ENCODE measurements around the gene KRTAP10-7. TPM values are rescaled to one million over a fixed set of nuclear protein-coding genes. Genes with fewer than 3 reads are reported as not detected.

KRTAP10-7 gene
- total and polyA plus RNA-seq, 10 donors: not detected

DNA sequence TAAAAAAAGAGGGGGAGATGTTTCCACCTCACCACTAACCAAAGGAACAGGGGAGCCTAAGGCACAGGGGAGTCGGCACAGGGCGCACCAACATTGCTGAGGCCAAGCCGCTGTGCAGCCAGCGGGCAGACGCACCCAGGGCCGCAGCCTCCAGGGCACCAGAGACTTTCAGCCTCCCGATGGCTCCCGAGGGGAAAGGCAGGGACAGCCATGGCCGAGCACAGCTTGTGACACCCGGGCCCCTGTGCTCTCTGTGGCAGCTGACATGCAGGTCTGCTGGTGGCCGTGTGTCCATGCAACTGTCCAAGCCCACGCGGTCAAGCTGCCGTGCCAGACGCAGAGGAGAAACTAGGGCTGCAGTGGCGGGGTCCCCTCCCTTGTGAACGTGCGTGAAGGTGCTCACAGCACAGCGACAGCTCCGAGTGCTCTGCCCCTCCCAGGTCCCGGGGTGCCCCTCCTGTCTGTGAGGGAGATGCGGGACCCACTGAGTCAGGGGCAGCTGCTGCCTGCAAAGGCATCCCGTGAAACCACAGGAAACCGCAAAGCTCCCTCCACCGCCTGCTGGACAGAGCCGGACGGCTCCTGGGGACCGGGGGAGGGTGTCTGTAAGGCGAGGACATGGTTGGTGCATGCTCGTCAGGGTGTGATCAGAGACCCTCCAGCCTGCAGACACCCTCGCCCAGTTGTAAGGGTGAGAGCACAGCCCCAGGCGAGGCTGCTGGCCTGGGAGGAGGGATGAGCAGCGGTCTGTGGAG is 48.3 kb downstream of the KRTAP10-7 start:
- H3K4me1 ChIP-seq: no peaks in the 10 kb centered on the region
- DNase-seq: no peak
- 74 to 78% (median 76%) methylated on average over 13 to 33 of the region's 33 CpGs for WGBS, 5 donors

DNA sequence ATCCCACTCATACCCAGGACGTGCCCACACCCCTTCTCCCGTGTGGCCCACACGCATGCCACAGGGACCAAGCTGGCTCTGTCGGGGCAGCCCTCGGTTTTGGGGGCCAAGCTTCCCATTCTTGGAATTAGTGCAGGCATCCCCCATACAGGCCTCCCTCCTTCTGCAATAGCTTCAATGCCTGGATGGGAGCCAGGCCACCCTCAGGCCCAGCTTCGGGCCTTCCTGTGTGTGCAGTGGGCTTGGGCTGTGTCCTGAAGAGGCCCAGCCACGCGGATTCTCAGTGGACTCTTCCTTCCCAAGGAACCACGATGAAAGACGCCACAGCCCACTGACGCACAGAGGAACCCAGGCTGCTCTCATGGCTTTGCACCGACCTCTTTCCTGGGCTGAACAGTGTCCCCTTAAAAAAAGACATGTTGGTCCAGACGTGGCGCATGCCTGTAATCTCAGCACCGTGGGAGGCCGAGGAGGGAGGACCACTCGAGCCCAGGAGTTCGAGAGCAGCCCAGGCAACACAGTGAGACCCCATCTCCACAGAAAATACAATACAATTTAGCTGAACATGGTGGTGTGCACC is 49.2 kb downstream of the KRTAP10-7 start:
- no peak overlapping the region for H3K27ac ChIP-seq
- TF ChIP-seq POLR2AphosphoS5 (IDR thresholded peaks at IDR 0.05) (no peak), POLR2A (IDR thresholded peaks at IDR 0.05) (no peak)
- TF ChIP-seq, protein P1, sequence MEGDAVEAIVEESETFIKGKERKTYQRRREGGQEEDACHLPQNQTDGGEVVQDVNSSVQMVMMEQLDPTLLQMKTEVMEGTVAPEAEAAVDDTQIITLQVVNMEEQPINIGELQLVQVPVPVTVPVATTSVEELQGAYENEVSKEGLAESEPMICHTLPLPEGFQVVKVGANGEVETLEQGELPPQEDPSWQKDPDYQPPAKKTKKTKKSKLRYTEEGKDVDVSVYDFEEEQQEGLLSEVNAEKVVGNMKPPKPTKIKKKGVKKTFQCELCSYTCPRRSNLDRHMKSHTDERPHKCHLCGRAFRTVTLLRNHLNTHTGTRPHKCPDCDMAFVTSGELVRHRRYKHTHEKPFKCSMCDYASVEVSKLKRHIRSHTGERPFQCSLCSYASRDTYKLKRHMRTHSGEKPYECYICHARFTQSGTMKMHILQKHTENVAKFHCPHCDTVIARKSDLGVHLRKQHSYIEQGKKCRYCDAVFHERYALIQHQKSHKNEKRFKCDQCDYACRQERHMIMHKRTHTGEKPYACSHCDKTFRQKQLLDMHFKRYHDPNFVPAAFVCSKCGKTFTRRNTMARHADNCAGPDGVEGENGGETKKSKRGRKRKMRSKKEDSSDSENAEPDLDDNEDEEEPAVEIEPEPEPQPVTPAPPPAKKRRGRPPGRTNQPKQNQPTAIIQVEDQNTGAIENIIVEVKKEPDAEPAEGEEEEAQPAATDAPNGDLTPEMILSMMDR (IDR thresholded peaks at IDR 0.05 in 8 of 11, conservative IDR thresholded peaks at IDR 0.05 in 3 of 11): no peak
- H3K27me3 ChIP-seq (replicated peaks in 1 of 7): peaks cover 0 to 35% (median 0%) of the 10 kb centered on the region in 7 donors
- H3K4me1 ChIP-seq: no peaks in the 10 kb centered on the region
- intact Hi-C loops (cut with DNase I; ENCODE audit: low total_unique reads): no loop called here
- H3K4me3 ChIP-seq: no peak overlapping the region
- H3K9me3 ChIP-seq: peaks cover 0 to 12% (median 11%) of the 10 kb centered on the region in 8 donors
- no peak for DNase-seq
- H3K36me3 ChIP-seq: no peaks in the 10 kb centered on the region
- 83 to 90% (median 88%) methylated on average over 14 to 18 of the region's 18 CpGs for WGBS, 5 donors

More for the DNA sequence above, 48.3 kb downstream of the KRTAP10-7 start:
- Histone ChIP-seq H3K27me3 (replicated peaks in 1 of 7) (peaks cover 0 to 29% (median 0%) of the 10 kb centered on the region in 7 donors), H3K9me3 (peaks cover 0 to 21% (median 19%) of the 10 kb centered on the region in 8 donors), H3K4me3 (no peak overlapping the region), H3K36me3 (no peaks in the 10 kb centered on the region), H3K27ac (no peak overlapping the region)
- intact Hi-C loops (cut with DNase I; ENCODE audit: low total_unique reads): no loop called here
- TF ChIP-seq POLR2AphosphoS5 (IDR thresholded peaks at IDR 0.05) (no peak), POLR2A (IDR thresholded peaks at IDR 0.05) (no peak)
- TF ChIP-seq, protein P1 (IDR thresholded peaks at IDR 0.05 in 8 of 11, conservative IDR thresholded peaks at IDR 0.05 in 3 of 11): no peak

DNA sequence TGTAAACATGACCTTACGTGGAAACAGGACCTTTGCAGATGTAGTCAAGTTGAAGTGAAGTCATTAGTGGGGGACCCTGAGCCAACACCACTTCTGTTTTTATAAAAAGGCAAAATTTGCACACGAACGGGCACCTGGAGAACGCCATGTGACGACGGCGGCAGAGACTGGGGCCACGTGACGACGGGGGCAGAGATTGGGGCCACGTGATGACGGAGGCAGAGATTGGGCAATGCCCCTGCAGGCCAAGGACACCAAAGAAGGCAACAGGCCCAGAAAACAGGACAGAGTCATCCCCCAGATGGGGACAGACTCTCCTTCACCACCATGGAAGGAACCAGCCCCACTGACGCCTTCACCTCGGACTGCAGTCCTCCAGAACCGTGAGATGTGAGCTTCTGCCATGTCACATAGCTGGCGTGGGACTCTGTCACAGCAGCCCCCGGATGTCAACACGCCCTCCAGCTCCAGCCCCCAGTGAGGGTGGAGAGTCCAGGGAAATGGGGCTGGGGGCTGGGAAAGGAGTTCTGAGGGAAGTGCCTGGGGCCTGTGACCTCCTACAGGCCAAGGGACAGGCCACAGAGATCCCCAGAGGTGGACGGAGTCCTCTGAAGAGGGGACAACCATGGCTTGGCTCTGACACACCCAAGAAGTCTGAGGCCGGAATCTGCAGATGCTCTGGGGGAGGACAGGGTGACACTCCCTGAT is 50.0 kb downstream of the KRTAP10-7 start:
- WGBS, 5 donors: 88 to 93% (median 91%) methylated on average over 20 of the region's 20 CpGs
- Histone ChIP-seq H3K27ac (no peak overlapping the region), H3K9me3 (peaks cover 0 to 5% (median 3%) of the 10 kb centered on the region in 8 donors), H3K27me3 (replicated peaks in 1 of 7) (peaks cover 0 to 35% (median 0%) of the 10 kb centered on the region in 7 donors), H3K36me3 (no peaks in the 10 kb centered on the region), H3K4me3 (no peak overlapping the region), H3K4me1 (no peaks in the 10 kb centered on the region)
- intact Hi-C loops (cut with DNase I; ENCODE audit: low total_unique reads): no loop called here
- TF ChIP-seq, protein P1 (IDR thresholded peaks at IDR 0.05 in 8 of 11, conservative IDR thresholded peaks at IDR 0.05 in 3 of 11): no peak
- TF ChIP-seq POLR2AphosphoS5 (IDR thresholded peaks at IDR 0.05) (no peak), POLR2A (IDR thresholded peaks at IDR 0.05) (no peak)
- DNase-seq: no peak
